Astrocyte (in vitro differentiated cells and primary cell): ENCODE results near the gene LRRK1.

Experiments
- CTCF ChIP-seq: IDR thresholded peaks from 2 replicates; pipeline ENCODE4 v1.5.1; 2011; ENCODE audit warnings: low read depth, mild to moderate bottlenecking, inconsistent platforms, low read length, moderate library complexity; ENCODE audit not compliant: insufficient read depth
- EZH2 ChIP-seq: IDR thresholded peaks from 2 replicates; pipeline ENCODE4 v1.6.1; 2012; ENCODE audit warnings: mild to moderate bottlenecking, low read length, inconsistent platforms; ENCODE audit not compliant: insufficient read depth

GRCh38 chr15:101092156-101092866 lies 173.2 kb downstream of the LRRK1 start:
- no peak for TF ChIP-seq CTCF
- TF ChIP-seq EZH2: no peak
